ENCODE data around the gene ASAP2.

The ASAP2 gene

GRCh38 chr2:9439536-9439935 lies 232.9 kb downstream of the ASAP2 start:
- Histone ChIP-seq H3K36me3 (peaks cover 93% of the 10 kb centered on the region), H3K4me1 (ENCODE audit: control insufficient read depth in 1 of 2, insufficient read depth in 1 of 2, low read depth in 1 of 2, low read length in 1 of 2) (no peaks in the 10 kb centered on the region), H3K9me3 (no peaks in the 10 kb centered on the region), H3K27me3 (no peaks in the 10 kb centered on the region), H3K4me3 (ENCODE audit: low read depth in 1 of 2, low read length in 1 of 2) (no peak overlapping the region), H3K27ac (no peak overlapping the region)
- TF ChIP-seq, protein P1, sequence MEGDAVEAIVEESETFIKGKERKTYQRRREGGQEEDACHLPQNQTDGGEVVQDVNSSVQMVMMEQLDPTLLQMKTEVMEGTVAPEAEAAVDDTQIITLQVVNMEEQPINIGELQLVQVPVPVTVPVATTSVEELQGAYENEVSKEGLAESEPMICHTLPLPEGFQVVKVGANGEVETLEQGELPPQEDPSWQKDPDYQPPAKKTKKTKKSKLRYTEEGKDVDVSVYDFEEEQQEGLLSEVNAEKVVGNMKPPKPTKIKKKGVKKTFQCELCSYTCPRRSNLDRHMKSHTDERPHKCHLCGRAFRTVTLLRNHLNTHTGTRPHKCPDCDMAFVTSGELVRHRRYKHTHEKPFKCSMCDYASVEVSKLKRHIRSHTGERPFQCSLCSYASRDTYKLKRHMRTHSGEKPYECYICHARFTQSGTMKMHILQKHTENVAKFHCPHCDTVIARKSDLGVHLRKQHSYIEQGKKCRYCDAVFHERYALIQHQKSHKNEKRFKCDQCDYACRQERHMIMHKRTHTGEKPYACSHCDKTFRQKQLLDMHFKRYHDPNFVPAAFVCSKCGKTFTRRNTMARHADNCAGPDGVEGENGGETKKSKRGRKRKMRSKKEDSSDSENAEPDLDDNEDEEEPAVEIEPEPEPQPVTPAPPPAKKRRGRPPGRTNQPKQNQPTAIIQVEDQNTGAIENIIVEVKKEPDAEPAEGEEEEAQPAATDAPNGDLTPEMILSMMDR (IDR thresholded peaks at IDR 0.05): no peak

GRCh38 chr2:9440058-9440727 lies 233.6 kb downstream of the ASAP2 start:
- Histone ChIP-seq H3K4me3 (ENCODE audit: low read depth in 1 of 2, low read length in 1 of 2) (no peak overlapping the region), H3K9me3 (no peaks in the 10 kb centered on the region), H3K36me3 (peaks cover 93% of the 10 kb centered on the region), H3K4me1 (ENCODE audit: control insufficient read depth in 1 of 2, insufficient read depth in 1 of 2, low read depth in 1 of 2, low read length in 1 of 2) (no peaks in the 10 kb centered on the region), H3K27ac (no peak overlapping the region), H3K27me3 (no peaks in the 10 kb centered on the region)
- TF ChIP-seq, protein P1 (IDR thresholded peaks at IDR 0.05): no peak

GRCh38 chr2:9441556-9441955 lies 234.9 kb downstream of the ASAP2 start:
- Histone ChIP-seq H3K4me1 (ENCODE audit: control insufficient read depth in 1 of 2, insufficient read depth in 1 of 2, low read depth in 1 of 2, low read length in 1 of 2) (no peaks in the 10 kb centered on the region), H3K9me3 (no peaks in the 10 kb centered on the region), H3K27me3 (no peaks in the 10 kb centered on the region), H3K4me3 (ENCODE audit: low read depth in 1 of 2, low read length in 1 of 2) (no peak overlapping the region), H3K27ac (no peak overlapping the region), H3K36me3 (peaks cover 90% of the 10 kb centered on the region)
- TF ChIP-seq, protein P1 (IDR thresholded peaks at IDR 0.05): no peak

GRCh38 chr2:9443526-9443925 lies 236.9 kb downstream of the ASAP2 start:
- TF ChIP-seq, protein P1 (IDR thresholded peaks at IDR 0.05): no peak
- peaks cover 92% of the 10 kb centered on the region for H3K36me3 ChIP-seq
- no peaks in the 10 kb centered on the region for H3K4me1 ChIP-seq (ENCODE audit: control insufficient read depth in 1 of 2, insufficient read depth in 1 of 2, low read depth in 1 of 2, low read length in 1 of 2)
- H3K4me3 ChIP-seq (ENCODE audit: low read depth in 1 of 2, low read length in 1 of 2): no peak overlapping the region
- no peaks in the 10 kb centered on the region for H3K9me3 ChIP-seq
- no peaks in the 10 kb centered on the region for H3K27me3 ChIP-seq
- H3K27ac ChIP-seq: no peak overlapping the region

GRCh38 chr2:9445089-9445488 lies 238.5 kb downstream of the ASAP2 start:
- TF ChIP-seq, protein P1 (IDR thresholded peaks at IDR 0.05): no peak
- peaks cover 91% of the 10 kb centered on the region for H3K36me3 ChIP-seq
- H3K27me3 ChIP-seq: no peaks in the 10 kb centered on the region
- H3K4me1 ChIP-seq (ENCODE audit: control insufficient read depth in 1 of 2, insufficient read depth in 1 of 2, low read depth in 1 of 2, low read length in 1 of 2): no peaks in the 10 kb centered on the region
- H3K27ac ChIP-seq: no peak overlapping the region
- H3K9me3 ChIP-seq: no peaks in the 10 kb centered on the region
- H3K4me3 ChIP-seq (ENCODE audit: low read depth in 1 of 2, low read length in 1 of 2): no peak overlapping the region
